SU-DHL-6 (cell line): Measurements from ENCODE around the gene ANP32B.

Experiments used
- H2AFZ ChIP-seq: fragments of 200-600 bp; sonication (generic); 2 replicates; pipeline ENCODE4 v1.6.1; 2014; ENCODE audit warnings: low read depth, mild to moderate bottlenecking, moderate library complexity, mixed read lengths, antibody characterized with exemption, low read length; ENCODE audit not compliant: severe bottlenecking
- H3F3A ChIP-seq: fragments of 200-600 bp; shearing (Covaris generic); 2 replicates; pipeline ENCODE4 v1.6.0; 2016; ENCODE audit warnings: antibody characterized with exemption, mild to moderate bottlenecking; ENCODE audit not compliant: insufficient read depth
- H3K27ac ChIP-seq: fragments of 200-600 bp; sonication (generic); 2 replicates; pipeline ENCODE4 v1.5.1; 2016; ENCODE audit warnings: low read depth, mild to moderate bottlenecking, low read length, moderate library complexity, mixed read lengths
- H3K27me3 ChIP-seq: fragments of 200-600 bp; sonication (generic), shearing (Covaris generic); 2 replicates; pipeline ENCODE4 v1.6.0; 2014; ENCODE audit warnings: mild to moderate bottlenecking, low read length
- H3K36me3 ChIP-seq: fragments of 200-600 bp; sonication (generic); 2 replicates; pipeline ENCODE4 v1.6.1; 2014; ENCODE audit warnings: mild to moderate bottlenecking, low read length, mixed read lengths
- H3K4me2 ChIP-seq: fragments of 300-600, 200-600 bp; shearing (Covaris generic), sonication (generic); 2 replicates; pipeline ENCODE4 v1.6.0; 2014; ENCODE audit warnings: low read length, low read depth, mild to moderate bottlenecking; ENCODE audit not compliant: poor library complexity, severe bottlenecking
- H3K4me3 ChIP-seq: fragments of 200-600 bp; sonication (generic); 2 replicates; pipeline ENCODE4 v1.5.1; 2014; ENCODE audit warnings: antibody characterized with exemption, low read length, mild to moderate bottlenecking, mixed read lengths; ENCODE audit not compliant: insufficient read depth, poor library complexity, severe bottlenecking
- H3K79me2 ChIP-seq: fragments of 200-600 bp; sonication (generic); 2 replicates; pipeline ENCODE4 v1.6.1; 2014; ENCODE audit warnings: mild to moderate bottlenecking, low read length, moderate library complexity; ENCODE audit not compliant: insufficient read depth
- H3K9ac ChIP-seq: fragments of 200-600 bp; sonication (generic); 2 replicates; pipeline ENCODE4 v1.7.0; 2014; ENCODE audit warnings: mild to moderate bottlenecking, low read length
- H3K9me2 ChIP-seq: fragments of 200-600 bp; sonication (generic); replicated peaks from 2 replicates; pipeline ENCODE4 v1.6.1; 2014; ENCODE audit warnings: low read length; ENCODE audit not compliant: insufficient read depth
- H3K9me3 ChIP-seq: fragments of 200-600 bp; sonication (generic); 2 replicates; pipeline ENCODE4 v1.6.1; 2014; ENCODE audit warnings: low read length, mixed read lengths; ENCODE audit not compliant: insufficient read depth
- H4K20me1 ChIP-seq: fragments of 200-600 bp; sonication (generic); 2 replicates; pipeline ENCODE4 v1.6.1; 2014; ENCODE audit warnings: low read depth, mild to moderate bottlenecking, antibody characterized with exemption, low read length, moderate library complexity, mixed read lengths
- CTCF ChIP-seq: fragments of 200-600 bp; sonication (generic); IDR thresholded peaks from one replicate; pipeline ENCODE4 v1.5.1; 2017; ENCODE audit warnings: antibody characterized with exemption, mild to moderate bottlenecking, low read length, moderate library complexity; ENCODE audit not compliant: insufficient read depth, poor library complexity, severe bottlenecking
- EZH2phosphoT487 ChIP-seq: fragments of 200-600 bp; sonication (generic), shearing (Covaris generic); conservative IDR thresholded peaks from 2 replicates; pipeline ENCODE4 v1.6.1; 2018; ENCODE audit warnings: mild to moderate bottlenecking, antibody characterized with exemption, low read length, moderate library complexity, mixed read lengths

Gene ANP32B

GRCh38 chr9:97987487-97987886, 4.3 kb downstream of the ANP32B start:
- Histone ChIP-seq H3K9me3 (no peaks in the 10 kb centered on the region), H3K4me3 (peak overlapping the region; percentile 95), H3K79me2 (peaks cover 92% of the 10 kb centered on the region), H3K36me3 (0 out of 2 replicates have a peak, but pooled peaks cover 4% of the 10 kb centered on the region), H3K9me2 (no peaks in the 10 kb centered on the region), H3F3A (peaks cover 39% of the 10 kb centered on the region), H3K9ac (peak overlapping the region; percentile 100), H2AFZ (no peak overlapping the region), H3K27ac (peak overlapping the region; percentile 93), H3K4me2 (peak overlapping the region; percentile 82), H3K27me3 (no peaks in the 10 kb centered on the region), H4K20me1 (peaks cover 30% of the 10 kb centered on the region)
- TF ChIP-seq EZH2phosphoT487 (no peak), CTCF (no peak)

- Histone ChIP-seq H3K27ac (peak overlapping the region; percentile 93), H3K36me3 (peaks cover 16% of the 10 kb centered on the region; the same call in 1 of the 2 replicates), H3K9ac (no peak overlapping the region), H3K4me2 (peak overlapping the region; percentile 82), H3K79me2 (peaks cover 100% of the 10 kb centered on the region), H3F3A (peaks cover 47% of the 10 kb centered on the region), H3K4me3 (no peak overlapping the region), H4K20me1 (peaks cover 58% of the 10 kb centered on the region), H3K27me3 (no peaks in the 10 kb centered on the region), H3K9me3 (no peaks in the 10 kb centered on the region), H3K9me2 (no peaks in the 10 kb centered on the region), H2AFZ (no peak overlapping the region)
- TF ChIP-seq CTCF = no peak
- no peak for TF ChIP-seq EZH2phosphoT487
Measured at GRCh38 chr9:97990259-97990658, 7.1 kb downstream of the ANP32B start.

- Histone ChIP-seq H3K79me2 (peaks cover 100% of the 10 kb centered on the region), H3K9me3 (no peaks in the 10 kb centered on the region), H3K36me3 (peaks cover 27% of the 10 kb centered on the region), H4K20me1 (peaks cover 66% of the 10 kb centered on the region), H2AFZ (no peak overlapping the region), H3K4me2 (peak overlapping the region; percentile 82), H3K27ac (peak overlapping the region; percentile 42; the same call in 1 of the 2 replicates), H3F3A (peaks cover 37% of the 10 kb centered on the region), H3K9ac (peak overlapping the region; percentile 12; the same call in 1 of the 2 replicates), H3K9me2 (no peaks in the 10 kb centered on the region), H3K27me3 (no peaks in the 10 kb centered on the region), H3K4me3 (no peak overlapping the region)
- TF ChIP-seq CTCF (no peak), EZH2phosphoT487 (no peak)
Measured at GRCh38 chr9:97991818-97992217, 8.7 kb downstream of the ANP32B start.
